GM21825 (cell line): ENCODE measurements around the gene HLA-DPA1.
"Not testable (repeated sequence)": the region's sequence is repeated elsewhere in the genome, so short reads cannot be mapped to it uniquely, and the experiment has no call there.

Source experiments
- ATAC-seq: cut with Tn5 transposase; IDR thresholded peaks from one replicate; pipeline ENCODE4 v1.9.1; 2021; ENCODE audit warnings: mild to moderate bottlenecking, moderate library complexity; ENCODE audit not compliant: unreplicated experiment

Gene HLA-DPA1

GRCh38 chr6:33065312-33065711 lies 8.1 kb downstream of the HLA-DPA1 start:
- no peak for ATAC-seq

- no peak for ATAC-seq
These were observed 8.7 kb downstream of the HLA-DPA1 start for GRCh38 chr6:33064723-33065122.

- ATAC-seq: not testable (repeated sequence)
These were observed 10.0 kb downstream of the HLA-DPA1 start for GRCh38 chr6:33063435-33063834.

- no peak for ATAC-seq
These were observed 11.5 kb downstream of the HLA-DPA1 start for GRCh38 chr6:33061987-33062386.

GRCh38 chr6:33057222-33058150 lies 16.0 kb downstream of the HLA-DPA1 start:
- ATAC-seq: no peak

GRCh38 chr6:33053230-33053629 lies 20.2 kb downstream of the HLA-DPA1 start:
- ATAC-seq: no peak

- no peak for ATAC-seq
These were observed 20.8 kb downstream of the HLA-DPA1 start for GRCh38 chr6:33052627-33053026.

GRCh38 chr6:33050014-33050810 lies 23.2 kb downstream of the HLA-DPA1 start:
- no peak for ATAC-seq

- no peak for ATAC-seq
These were observed 24.0 kb downstream of the HLA-DPA1 start for GRCh38 chr6:33049323-33050013.

GRCh38 chr6:33040157-33040556 lies 33.3 kb downstream of the HLA-DPA1 start:
- ATAC-seq: no peak

- no peak for ATAC-seq
These were observed 36.9 kb downstream of the HLA-DPA1 start for GRCh38 chr6:33036535-33036934.

GRCh38 chr6:33034554-33034953 lies 38.9 kb downstream of the HLA-DPA1 start:
- no peak for ATAC-seq

GRCh38 chr6:33030245-33030644 lies 43.2 kb downstream of the HLA-DPA1 start:
- ATAC-seq: no peak

- ATAC-seq: peak; percentile 71
These were observed 43.9 kb downstream of the HLA-DPA1 start for GRCh38 chr6:33029328-33030184.

GRCh38 chr6:33028220-33028849 lies 45.1 kb downstream of the HLA-DPA1 start:
- ATAC-seq: no peak

- ATAC-seq: no peak
These were observed 48.9 kb downstream of the HLA-DPA1 start for GRCh38 chr6:33024521-33024920.

GRCh38 chr6:33023536-33023935 lies 49.9 kb downstream of the HLA-DPA1 start:
- ATAC-seq: no peak

- ATAC-seq: no peak
These were observed 51.5 kb downstream of the HLA-DPA1 start for GRCh38 chr6:33021917-33022316.

GRCh38 chr6:33019372-33019771 lies 54.1 kb downstream of the HLA-DPA1 start:
- ATAC-seq: no peak

GRCh38 chr6:33018904-33019303 lies 54.5 kb downstream of the HLA-DPA1 start:
- ATAC-seq: peak; percentile 41
